Esophagus squamous epithelium (tissue), 4 donors: ENCODE data around the gene FAM187B.

ENCODE experiments used
- POLR2A ChIP-seq, 4 donors: fragments of 450-650 bp; IDR thresholded peaks; one replicate each; pipeline ENCODE4 v1.6.1; 2017; ENCODE audit warnings: antibody characterized with exemption in 4 of 4, mild to moderate bottlenecking in 4 of 4, moderate library complexity in 3 of 4
- TF ChIP-seq, protein P1 (sequence below), 6 experiments: fragments of 450-650 bp in 4 of 6; fragments of 200-600 bp in 2 of 6; sonication (generic) in 2 of 6; IDR thresholded peaks; one replicate each; pipeline ENCODE4 v1.5.1; 2016 to 2019; ENCODE audit warnings: antibody characterized with exemption in 6 of 6, mild to moderate bottlenecking in 4 of 6, moderate library complexity in 4 of 6

DNA sequence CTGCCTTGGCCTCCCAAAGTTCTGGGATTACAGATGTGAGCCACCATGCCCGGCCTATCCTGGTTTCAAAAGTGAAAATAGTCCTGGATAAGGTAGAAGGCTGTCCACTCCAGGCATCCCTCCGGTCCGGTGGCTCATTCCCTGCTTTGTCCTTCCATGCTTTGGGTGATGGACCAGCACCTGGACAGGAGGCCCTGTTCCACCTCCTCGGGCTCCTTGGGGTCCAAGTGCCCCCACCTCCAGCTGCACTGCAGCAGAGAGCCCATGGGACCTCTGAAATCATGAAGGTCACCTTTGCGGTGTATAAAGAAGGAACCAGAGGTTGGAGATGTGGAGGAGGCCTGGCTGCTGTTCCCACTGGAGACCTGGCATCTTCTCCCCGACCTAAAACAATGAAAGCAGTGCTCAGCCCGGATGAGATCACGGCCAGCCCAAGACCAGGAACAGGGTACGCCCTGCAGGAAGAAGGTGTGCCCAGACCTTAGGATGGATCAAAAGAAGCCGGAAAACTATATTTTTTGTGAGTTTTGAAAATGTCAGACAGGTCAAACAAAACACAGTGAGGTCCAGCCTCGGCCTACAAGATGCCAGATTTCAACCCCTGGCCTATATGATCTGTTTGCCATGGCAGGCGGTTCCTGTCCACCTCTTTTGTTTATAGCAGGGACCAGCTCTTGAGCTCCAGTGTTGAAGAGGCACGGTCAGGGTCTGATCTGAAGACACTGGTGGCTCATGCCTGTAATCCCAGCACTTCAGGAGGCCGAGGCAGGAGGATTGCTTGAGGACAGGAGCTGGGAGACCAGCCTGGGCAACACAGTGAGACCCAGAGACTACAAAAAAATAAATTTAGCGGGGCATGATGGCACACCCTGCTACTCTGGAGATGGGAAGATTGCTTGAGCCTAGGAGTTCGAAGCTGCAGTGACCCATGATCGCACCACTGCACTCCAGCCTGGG, 26.1 kb upstream of the FAM187B start:
- TF ChIP-seq, protein P1, sequence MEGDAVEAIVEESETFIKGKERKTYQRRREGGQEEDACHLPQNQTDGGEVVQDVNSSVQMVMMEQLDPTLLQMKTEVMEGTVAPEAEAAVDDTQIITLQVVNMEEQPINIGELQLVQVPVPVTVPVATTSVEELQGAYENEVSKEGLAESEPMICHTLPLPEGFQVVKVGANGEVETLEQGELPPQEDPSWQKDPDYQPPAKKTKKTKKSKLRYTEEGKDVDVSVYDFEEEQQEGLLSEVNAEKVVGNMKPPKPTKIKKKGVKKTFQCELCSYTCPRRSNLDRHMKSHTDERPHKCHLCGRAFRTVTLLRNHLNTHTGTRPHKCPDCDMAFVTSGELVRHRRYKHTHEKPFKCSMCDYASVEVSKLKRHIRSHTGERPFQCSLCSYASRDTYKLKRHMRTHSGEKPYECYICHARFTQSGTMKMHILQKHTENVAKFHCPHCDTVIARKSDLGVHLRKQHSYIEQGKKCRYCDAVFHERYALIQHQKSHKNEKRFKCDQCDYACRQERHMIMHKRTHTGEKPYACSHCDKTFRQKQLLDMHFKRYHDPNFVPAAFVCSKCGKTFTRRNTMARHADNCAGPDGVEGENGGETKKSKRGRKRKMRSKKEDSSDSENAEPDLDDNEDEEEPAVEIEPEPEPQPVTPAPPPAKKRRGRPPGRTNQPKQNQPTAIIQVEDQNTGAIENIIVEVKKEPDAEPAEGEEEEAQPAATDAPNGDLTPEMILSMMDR (IDR thresholded peaks at IDR 0.05) = no peak
- no peak for TF ChIP-seq POLR2A (IDR thresholded peaks at IDR 0.05)
